Nephron (organoid): ENCODE measurements around the gene PRTFDC1.

Source experiments
- H3K27ac Mint-ChIP-seq, 3 experiments: 2 replicates each; pipeline ENCODE4 v1.8.0; 2020; ENCODE audit warnings: mixed read lengths in 3 of 3, mild to moderate bottlenecking in 2 of 3, moderate library complexity in 1 of 3
- H3K27me3 Mint-ChIP-seq: 2 replicates; pipeline ENCODE4 v1.8.0; 2021; ENCODE audit warnings: low read depth, mild to moderate bottlenecking, moderate library complexity, mixed read lengths
- H3K36me3 Mint-ChIP-seq: 2 replicates; pipeline ENCODE4 v1.8.0; 2020; ENCODE audit warnings: low read depth, mixed read lengths
- H3K4me1 Mint-ChIP-seq: 2 replicates; pipeline ENCODE4 v1.8.0; 2020; ENCODE audit warnings: mixed read lengths
- H3K4me3 Mint-ChIP-seq, 3 experiments: 2 replicates each; pipeline ENCODE4 v1.8.0; 2020; ENCODE audit warnings: mild to moderate bottlenecking in 3 of 3, mixed read lengths in 3 of 3, moderate library complexity in 2 of 3
- H3K9me3 Mint-ChIP-seq: 2 replicates; pipeline ENCODE4 v1.8.0; 2020; ENCODE audit warnings: mixed read lengths
- CTCF ChIP-seq, 3 experiments: fragments of 200-600 bp; sonication (generic); IDR thresholded peaks; one replicate each; pipeline ENCODE4 v1.5.0; 2021; ENCODE audit warnings: antibody characterized with exemption in 3 of 3; ENCODE audit not compliant: unreplicated experiment in 3 of 3

PRTFDC1 gene

GRCh38 chr10:24900888-24901685 lies 51.3 kb downstream of the PRTFDC1 start:
- Mint-ChIP-seq H3K36me3 (peaks cover 7% of the 10 kb centered on the region), H3K27me3 (peaks cover 3% of the 10 kb centered on the region), H3K4me1 (peaks cover 23% of the 10 kb centered on the region), H3K4me3 (no peak overlapping the region), H3K27ac (peak overlapping the region; percentile 43 to 95 (median 46)), H3K9me3 (no peaks in the 10 kb centered on the region)
- no peak for TF ChIP-seq CTCF (IDR thresholded peaks at IDR 0.05; ENCODE audit: unreplicated experiment in 3 of 3)

GRCh38 chr10:24899571-24899970 lies 52.8 kb downstream of the PRTFDC1 start:
- peak overlapping the region in 1 of 3 experiments; percentile 48 for H3K27ac Mint-ChIP-seq
- H3K36me3 Mint-ChIP-seq = peaks cover 3% of the 10 kb centered on the region
- no peaks in the 10 kb centered on the region for H3K9me3 Mint-ChIP-seq
- peaks cover 23% of the 10 kb centered on the region for H3K4me1 Mint-ChIP-seq
- no peaks in the 10 kb centered on the region for H3K27me3 Mint-ChIP-seq
- no peak for TF ChIP-seq CTCF (IDR thresholded peaks at IDR 0.05; ENCODE audit: unreplicated experiment in 3 of 3)
- H3K4me3 Mint-ChIP-seq = no peak overlapping the region

GRCh38 chr10:24898501-24898900 lies 53.9 kb downstream of the PRTFDC1 start:
- Mint-ChIP-seq H3K9me3 (no peaks in the 10 kb centered on the region), H3K27me3 (no peaks in the 10 kb centered on the region), H3K36me3 (peaks cover 5% of the 10 kb centered on the region), H3K4me3 (no peak overlapping the region), H3K4me1 (peaks cover 18% of the 10 kb centered on the region), H3K27ac (no peak overlapping the region)
- no peak for TF ChIP-seq CTCF (IDR thresholded peaks at IDR 0.05; ENCODE audit: unreplicated experiment in 3 of 3)

GRCh38 chr10:24897326-24897926 lies 55.0 kb downstream of the PRTFDC1 start:
- TF ChIP-seq CTCF (IDR thresholded peaks at IDR 0.05; ENCODE audit: unreplicated experiment in 3 of 3) = no peak
- Mint-ChIP-seq H3K9me3 (no peaks in the 10 kb centered on the region), H3K4me1 (peaks cover 16% of the 10 kb centered on the region), H3K27me3 (no peaks in the 10 kb centered on the region), H3K36me3 (peaks cover 5% of the 10 kb centered on the region), H3K4me3 (no peak overlapping the region), H3K27ac (no peak overlapping the region)

GRCh38 chr10:24894728-24895127 lies 57.7 kb downstream of the PRTFDC1 start:
- no peaks in the 10 kb centered on the region for H3K9me3 Mint-ChIP-seq
- TF ChIP-seq CTCF (IDR thresholded peaks at IDR 0.05; ENCODE audit: unreplicated experiment in 3 of 3) = no peak
- peaks cover 3% of the 10 kb centered on the region for H3K4me1 Mint-ChIP-seq
- H3K36me3 Mint-ChIP-seq = peaks cover 5% of the 10 kb centered on the region
- no peaks in the 10 kb centered on the region for H3K27me3 Mint-ChIP-seq
- no peak overlapping the region for H3K27ac Mint-ChIP-seq
- no peak overlapping the region for H3K4me3 Mint-ChIP-seq
